Measurements from ENCODE around the gene CACNG7.

The CACNG7 gene

GRCh38 chr19:53977429-53977990 is 68.4 kb downstream of the CACNG7 start:
- H3K4me1 Mint-ChIP-seq, result peaks cover 29% of the 10 kb centered on the region
- peaks cover 7% of the 10 kb centered on the region for H3K9me3 Mint-ChIP-seq
- DNase-seq (ENCODE audit: low spot score in 2 of 2) (peak; percentile 36 to 73), ATAC-seq (peak; percentile 79)
- H3K27ac Mint-ChIP-seq, result no peak overlapping the region
- peaks cover 6% of the 10 kb centered on the region for H3K36me3 Mint-ChIP-seq
- peak overlapping the region; percentile 42 for H3K4me3 Mint-ChIP-seq

- no peak overlapping the region for H3K27ac Mint-ChIP-seq
- peaks cover 6% of the 10 kb centered on the region for H3K36me3 Mint-ChIP-seq
- peaks cover 7% of the 10 kb centered on the region for H3K9me3 Mint-ChIP-seq
- H3K4me1 Mint-ChIP-seq, result peaks cover 29% of the 10 kb centered on the region
- H3K4me3 Mint-ChIP-seq, result peak overlapping the region; percentile 42
- no peak for ATAC-seq
- DNase-seq (ENCODE audit: low spot score in 2 of 2), result no peak
These were observed 69.1 kb downstream of the CACNG7 start for GRCh38 chr19:53977991-53978731.

GRCh38 chr19:53978975-53979801 is 70.1 kb downstream of the CACNG7 start:
- H3K36me3 Mint-ChIP-seq, result peaks cover 6% of the 10 kb centered on the region
- H3K27ac Mint-ChIP-seq, result no peak overlapping the region
- no peak for ATAC-seq
- H3K4me1 Mint-ChIP-seq, result peaks cover 29% of the 10 kb centered on the region
- H3K9me3 Mint-ChIP-seq, result peaks cover 7% of the 10 kb centered on the region
- peak overlapping the region; percentile 24 for H3K4me3 Mint-ChIP-seq
- DNase-seq (ENCODE audit: low spot score in 2 of 2), result no peak

GRCh38 chr19:53980539-53981375 is 71.7 kb downstream of the CACNG7 start:
- H3K27ac Mint-ChIP-seq, result no peak overlapping the region
- peak overlapping the region; percentile 36 for H3K4me3 Mint-ChIP-seq
- H3K4me1 Mint-ChIP-seq, result peaks cover 29% of the 10 kb centered on the region
- peaks cover 7% of the 10 kb centered on the region for H3K9me3 Mint-ChIP-seq
- no peak for ATAC-seq
- DNase-seq (ENCODE audit: low spot score in 2 of 2), result no peak
- H3K36me3 Mint-ChIP-seq, result peaks cover 6% of the 10 kb centered on the region

GRCh38 chr19:53981376-53981951 is 72.4 kb downstream of the CACNG7 start:
- DNase-seq (ENCODE audit: low spot score in 2 of 2) (no peak), ATAC-seq (no peak)
- peaks cover 6% of the 10 kb centered on the region for H3K36me3 Mint-ChIP-seq
- H3K27ac Mint-ChIP-seq, result no peak overlapping the region
- H3K9me3 Mint-ChIP-seq, result peaks cover 7% of the 10 kb centered on the region
- peak overlapping the region; percentile 36 for H3K4me3 Mint-ChIP-seq
- peaks cover 29% of the 10 kb centered on the region for H3K4me1 Mint-ChIP-seq

GRCh38 chr19:53982001-53982451 is 72.9 kb downstream of the CACNG7 start:
- Mint-ChIP-seq H3K4me3 (peak overlapping the region; percentile 36), H3K27ac (no peak overlapping the region), H3K36me3 (peaks cover 6% of the 10 kb centered on the region), H3K9me3 (peaks cover 7% of the 10 kb centered on the region), H3K4me1 (peaks cover 29% of the 10 kb centered on the region)
- no peak for ATAC-seq
- no peak for DNase-seq (ENCODE audit: low spot score in 2 of 2)

- Mint-ChIP-seq H3K9me3 (peaks cover 7% of the 10 kb centered on the region), H3K4me1 (peaks cover 29% of the 10 kb centered on the region), H3K36me3 (peaks cover 6% of the 10 kb centered on the region), H3K27ac (no peak overlapping the region), H3K4me3 (no peak overlapping the region)
- DNase-seq (ENCODE audit: low spot score in 2 of 2) (no peak), ATAC-seq (no peak)
These were observed 73.5 kb downstream of the CACNG7 start for GRCh38 chr19:53982611-53983010.

- Mint-ChIP-seq H3K4me3 (no peak overlapping the region), H3K4me1 (peaks cover 29% of the 10 kb centered on the region), H3K27ac (no peak overlapping the region), H3K9me3 (peaks cover 7% of the 10 kb centered on the region), H3K36me3 (peaks cover 6% of the 10 kb centered on the region)
- ATAC-seq, result no peak
- DNase-seq (ENCODE audit: low spot score in 2 of 2), result no peak
These were observed 74.6 kb downstream of the CACNG7 start for GRCh38 chr19:53983457-53984289.

GRCh38 chr19:53985863-53986262 is 76.8 kb downstream of the CACNG7 start:
- Mint-ChIP-seq H3K4me1 (peaks cover 8% of the 10 kb centered on the region), H3K36me3 (no peaks in the 10 kb centered on the region), H3K27ac (no peak overlapping the region), H3K4me3 (no peak overlapping the region), H3K9me3 (peaks cover 3% of the 10 kb centered on the region)
- DNase-seq (ENCODE audit: low spot score in 2 of 2) (no peak), ATAC-seq (no peak)

- no peak for DNase-seq (ENCODE audit: low spot score in 2 of 2)
- no peak for ATAC-seq
- Mint-ChIP-seq H3K36me3 (no peaks in the 10 kb centered on the region), H3K27ac (no peak overlapping the region), H3K4me1 (peaks cover 7% of the 10 kb centered on the region), H3K4me3 (no peak overlapping the region), H3K9me3 (no peaks in the 10 kb centered on the region)
These were observed 79.9 kb downstream of the CACNG7 start for GRCh38 chr19:53988981-53989380.

- Mint-ChIP-seq H3K4me3 (no peak overlapping the region), H3K27ac (no peak overlapping the region), H3K9me3 (no peaks in the 10 kb centered on the region), H3K4me1 (peaks cover 7% of the 10 kb centered on the region), H3K36me3 (no peaks in the 10 kb centered on the region)
- DNase-seq (ENCODE audit: low spot score in 2 of 2) (no peak), ATAC-seq (peak; percentile 22)
These were observed 80.8 kb downstream of the CACNG7 start for GRCh38 chr19:53989600-53990533.

GRCh38 chr19:53991224-53992113 is 82.4 kb downstream of the CACNG7 start, which contains the start of gene CACNG6:
CACNG6 (plus strand) TSS chr19:53991637; CDS start chr19:53992878, 1,241 bp downstream.
- Mint-ChIP-seq H3K4me1 (peaks cover 7% of the 10 kb centered on the region), H3K27ac (no peak within 1 kb of the TSS), H3K36me3 (no peaks in the 10 kb centered on the region), H3K4me3 (peak within 1 kb of the TSS; percentile 33), H3K9me3 (no peaks in the 10 kb centered on the region)
- no peak for DNase-seq (ENCODE audit: low spot score in 2 of 2)
- no peak for ATAC-seq
